Epithelial cell of esophagus (primary cell): Measurements from ENCODE around the gene MCU.
"Not testable (repeated sequence)": the region's sequence is repeated elsewhere in the genome, so short reads cannot be mapped to it uniquely, and the experiment has no call there.

Experiments
- DNase-seq: peaks from one replicate; pipeline ENCODE4 v3.0.0; 2010; ENCODE audit warnings: low read depth
- H3K4me3 ChIP-seq: 2 replicates; pipeline ENCODE4 v1.5.1; 2011; ENCODE audit warnings: mild to moderate bottlenecking, low read length, control low read depth
- CTCF ChIP-seq: IDR thresholded peaks from 2 replicates; pipeline ENCODE4 v1.5.1; 2011; ENCODE audit warnings: low read depth, mild to moderate bottlenecking, low read length, control low read depth, inconsistent platforms; ENCODE audit not compliant: insufficient read depth; ENCODE audit errors: missing control alignments

Gene MCU

GRCh38 chr10:72667207-72667864, 24.6 kb upstream of the MCU start:
- H3K4me3 ChIP-seq: no peak overlapping the region
- DNase-seq: peak; percentile 15
- no peak for TF ChIP-seq CTCF

- no peak for DNase-seq
- TF ChIP-seq CTCF: no peak
- no peak overlapping the region for H3K4me3 ChIP-seq
These were observed 18.7 kb upstream of the MCU start for GRCh38 chr10:72673280-72673679.

GRCh38 chr10:72674174-72674573, 17.8 kb upstream of the MCU start:
- not testable (repeated sequence) for H3K4me3 ChIP-seq, DNase-seq

GRCh38 chr10:72679838-72680241, 12.1 kb upstream of the MCU start:
- H3K4me3 ChIP-seq: no peak overlapping the region
- DNase-seq: no peak
- TF ChIP-seq CTCF: no peak

GRCh38 chr10:72682638-72683037, 9.3 kb upstream of the MCU start:
- H3K4me3 ChIP-seq: no peak overlapping the region
- no peak for TF ChIP-seq CTCF
- no peak for DNase-seq

GRCh38 chr10:72685264-72685921, 6.5 kb upstream of the MCU start:
- DNase-seq: no peak
- TF ChIP-seq CTCF: no peak
- no peak overlapping the region for H3K4me3 ChIP-seq

GRCh38 chr10:72686430-72686829, 5.5 kb upstream of the MCU start:
- peak; percentile 78 for DNase-seq
- not testable (repeated sequence) for H3K4me3 ChIP-seq

- no peak for DNase-seq
- TF ChIP-seq CTCF: no peak
- no peak overlapping the region for H3K4me3 ChIP-seq
These were observed 4.9 kb upstream of the MCU start for GRCh38 chr10:72687035-72687434.
